GM12801 (cell line): ENCODE results near the gene SLC8A2.

Source experiments
- CTCF ChIP-seq: IDR thresholded peaks from one replicate; pipeline ENCODE4 v1.5.1; 2011; ENCODE audit warnings: control low read depth; ENCODE audit not compliant: insufficient read length; ENCODE audit errors: extremely low read depth

SLC8A2 gene

GRCh38 chr19:47415953-47416642 lies 55.6 kb downstream of the SLC8A2 start:
- no peak for TF ChIP-seq CTCF

GRCh38 chr19:47414469-47414868 lies 57.2 kb downstream of the SLC8A2 start:
- TF ChIP-seq CTCF, result no peak

GRCh38 chr19:47413941-47414340 lies 57.8 kb downstream of the SLC8A2 start:
- TF ChIP-seq CTCF, result no peak

- no peak for TF ChIP-seq CTCF
These were observed 60.6 kb downstream of the SLC8A2 start for GRCh38 chr19:47411101-47411500.

GRCh38 chr19:47408156-47408938 lies 63.3 kb downstream of the SLC8A2 start:
- TF ChIP-seq CTCF, result no peak

- no peak for TF ChIP-seq CTCF
These were observed 64.3 kb downstream of the SLC8A2 start for GRCh38 chr19:47407417-47407774.

- no peak for TF ChIP-seq CTCF
These were observed 64.8 kb downstream of the SLC8A2 start for GRCh38 chr19:47406711-47407416.
